HEK293 (cell line): ENCODE data around the gene CENPN.
A peak's percentile ranks its signal among the peaks of the same experiment; 100 is the strongest.

Source experiments
- CTCF ChIP-seq: fragments of 450-650 bp; formaldehyde crosslinking; IDR thresholded peaks from 2 replicates; pipeline ENCODE4 v1.5.1; 2016; ENCODE audit warnings: missing biosample characterization, missing genetic modification characterization
- GFI1B ChIP-seq: fragments of 450-650 bp; formaldehyde crosslinking; IDR thresholded peaks from 2 replicates; pipeline ENCODE4 v1.5.1; 2016; ENCODE audit warnings: missing biosample characterization, missing genetic modification characterization
- KLF10 ChIP-seq: fragments of 450-650 bp; IDR thresholded peaks from 2 replicates; pipeline ENCODE4 v1.5.1; 2018; ENCODE audit warnings: missing biosample characterization, mild to moderate bottlenecking, missing genetic modification characterization
- MEIS1 ChIP-seq: sonication (generic); formaldehyde crosslinking; IDR thresholded peaks from 2 replicates; pipeline ENCODE4 v1.8.1; 2022; ENCODE audit warnings: missing genetic modification reagents, mild to moderate bottlenecking, borderline replicate concordance
- PRDM2 ChIP-seq: fragments of 450-650 bp; formaldehyde crosslinking; IDR thresholded peaks from 2 replicates; pipeline ENCODE4 v1.5.1; 2016; ENCODE audit warnings: missing biosample characterization, missing genetic modification characterization, borderline replicate concordance
- PRDM6 ChIP-seq: fragments of 450-650 bp; formaldehyde crosslinking; IDR thresholded peaks from 2 replicates; pipeline ENCODE4 v1.5.1; 2017; ENCODE audit warnings: missing biosample characterization, missing genetic modification characterization
- SALL2 ChIP-seq: fragments of 450-650 bp; formaldehyde crosslinking; IDR thresholded peaks from 2 replicates; pipeline ENCODE4 v1.5.0; 2017; ENCODE audit warnings: missing biosample characterization, mild to moderate bottlenecking, missing genetic modification characterization, borderline replicate concordance
- SCRT2 ChIP-seq: fragments of 450-650 bp; formaldehyde crosslinking; IDR thresholded peaks from 2 replicates; pipeline ENCODE4 v1.5.1; 2016; ENCODE audit warnings: missing biosample characterization, missing genetic modification characterization
- SETDB1 ChIP-seq: IDR thresholded peaks from one replicate; pipeline ENCODE4 v1.6.1; 2017; ENCODE audit warnings: mild to moderate bottlenecking, low read length, moderate library complexity, mixed read lengths; ENCODE audit not compliant: insufficient read length
- SP3 ChIP-seq: fragments of 450-650 bp; formaldehyde crosslinking; IDR thresholded peaks from 2 replicates; pipeline ENCODE4 v1.5.1; 2016; ENCODE audit warnings: missing biosample characterization, missing genetic modification characterization
- YY2 ChIP-seq: fragments of 450-650 bp; formaldehyde crosslinking; IDR thresholded peaks from 2 replicates; pipeline ENCODE4 v1.5.1; 2016; ENCODE audit warnings: missing biosample characterization, missing genetic modification characterization
- ZNF138 ChIP-seq: fragments of 450-650 bp; formaldehyde crosslinking; IDR thresholded peaks from 2 replicates; pipeline ENCODE4 v1.5.1; 2016; ENCODE audit warnings: missing biosample characterization, missing genetic modification characterization, borderline replicate concordance
- ZNF211 ChIP-seq: fragments of 450-650 bp; formaldehyde crosslinking; IDR thresholded peaks from 2 replicates; pipeline ENCODE4 v1.5.1; 2016; ENCODE audit warnings: low read depth, missing biosample characterization, missing genetic modification characterization
- ZNF221 ChIP-seq: fragments of 450-650 bp; formaldehyde crosslinking; IDR thresholded peaks from 2 replicates; pipeline ENCODE4 v1.5.1; 2017; ENCODE audit warnings: missing biosample characterization, missing genetic modification characterization, borderline replicate concordance
- ZNF302 ChIP-seq: fragments of 450-650 bp; formaldehyde crosslinking; IDR thresholded peaks from 2 replicates; pipeline ENCODE4 v1.5.1; 2016; ENCODE audit warnings: missing biosample characterization, missing genetic modification characterization, low read depth
- ZNF416 ChIP-seq: fragments of 450-650 bp; formaldehyde crosslinking; IDR thresholded peaks from 2 replicates; pipeline ENCODE4 v1.5.1; 2016; ENCODE audit warnings: missing biosample characterization, missing genetic modification characterization
- ZNF449 ChIP-seq: fragments of 450-650 bp; formaldehyde crosslinking; IDR thresholded peaks from 2 replicates; pipeline ENCODE4 v1.5.1; 2017; ENCODE audit warnings: missing biosample characterization, mild to moderate bottlenecking, missing genetic modification characterization, moderate library complexity
- ZNF48 ChIP-seq: fragments of 450-650 bp; formaldehyde crosslinking; IDR thresholded peaks from 2 replicates; pipeline ENCODE4 v1.5.1; 2016; ENCODE audit warnings: missing biosample characterization, missing genetic modification characterization
- ZNF549 ChIP-seq: fragments of 450-650 bp; IDR thresholded peaks from 2 replicates; pipeline ENCODE4 v1.5.1; 2018; ENCODE audit warnings: missing biosample characterization, missing genetic modification characterization, mild to moderate bottlenecking, inconsistent platforms, moderate library complexity
- ZNF555 ChIP-seq: fragments of 450-650 bp; formaldehyde crosslinking; conservative IDR thresholded peaks from 2 replicates; pipeline ENCODE4 v1.5.1; 2017; ENCODE audit warnings: missing biosample characterization, mild to moderate bottlenecking, missing genetic modification characterization, inconsistent platforms
- ZNF561 ChIP-seq: fragments of 450-650 bp; IDR thresholded peaks from 2 replicates; pipeline ENCODE4 v1.5.1; 2018; ENCODE audit warnings: missing biosample characterization, missing genetic modification characterization, borderline replicate concordance
- ZNF629 ChIP-seq: fragments of 450-650 bp; formaldehyde crosslinking; IDR thresholded peaks from 2 replicates; pipeline ENCODE4 v1.5.1; 2017; ENCODE audit warnings: missing biosample characterization, missing genetic modification characterization
- ZNF664 ChIP-seq: fragments of 450-650 bp; formaldehyde crosslinking; IDR thresholded peaks from 2 replicates; pipeline ENCODE4 v1.5.1; 2016; ENCODE audit warnings: missing biosample characterization, missing genetic modification characterization
- ZNF677 ChIP-seq: fragments of 450-650 bp; IDR thresholded peaks from 2 replicates; pipeline ENCODE4 v1.5.0; 2018; ENCODE audit warnings: missing biosample characterization, mild to moderate bottlenecking, missing genetic modification characterization, moderate library complexity
- ZNF747 ChIP-seq: fragments of 450-650 bp; formaldehyde crosslinking; IDR thresholded peaks from 2 replicates; pipeline ENCODE4 v1.5.1; 2016; ENCODE audit warnings: missing biosample characterization, missing genetic modification characterization
- ZNF768 ChIP-seq: fragments of 450-650 bp; formaldehyde crosslinking; IDR thresholded peaks from 2 replicates; pipeline ENCODE4 v1.5.1; 2018; ENCODE audit warnings: missing biosample characterization, mild to moderate bottlenecking, missing genetic modification characterization
- ZNF792 ChIP-seq: fragments of 450-650 bp; formaldehyde crosslinking; IDR thresholded peaks from 2 replicates; pipeline ENCODE4 v1.5.1; 2016; ENCODE audit warnings: missing biosample characterization, missing genetic modification characterization
- ZSCAN18 ChIP-seq: fragments of 450-650 bp; formaldehyde crosslinking; IDR thresholded peaks from 2 replicates; pipeline ENCODE4 v1.5.1; 2016; ENCODE audit warnings: missing biosample characterization, missing genetic modification characterization

The CENPN gene

GRCh38 chr16:81076566-81077075 is 69.6 kb downstream of the CENPN start (continued):
- no peak for TF ChIP-seq YY2
- no peak for TF ChIP-seq MEIS1 (CRISPR knock-in tag)
- TF ChIP-seq ZNF48 (tag by site-specific recombination), result no peak
- no peak for TF ChIP-seq KLF10 (tag by site-specific recombination)
- TF ChIP-seq ZNF302, result no peak
- TF ChIP-seq ZNF449 (tag by site-specific recombination), result no peak
- no peak for TF ChIP-seq ZNF664 (tag by site-specific recombination)
- TF ChIP-seq ZNF768, result no peak
- TF ChIP-seq ZNF221 (tag by site-specific recombination), result no peak
- TF ChIP-seq ZNF549 (tag by site-specific recombination), result no peak
- TF ChIP-seq ZNF747 (tag by site-specific recombination), result no peak
- TF ChIP-seq ZNF561, result no peak
- no peak for TF ChIP-seq PRDM2 (tag by site-specific recombination)
- TF ChIP-seq SETDB1, result no peak
- TF ChIP-seq SP3 (tag by site-specific recombination), result peak; percentile 93
- TF ChIP-seq ZNF555, result no peak
- TF ChIP-seq ZSCAN18 (tag by site-specific recombination), result no peak
- no peak for TF ChIP-seq GFI1B (tag by site-specific recombination)
- TF ChIP-seq CTCF (tag by site-specific recombination), result no peak
- TF ChIP-seq PRDM6 (tag by site-specific recombination), result no peak
- no peak for TF ChIP-seq ZNF677 (tag by site-specific recombination)
- no peak for TF ChIP-seq SALL2 (tag by site-specific recombination)
- TF ChIP-seq ZNF792 (tag by site-specific recombination), result no peak
- TF ChIP-seq ZNF629 (tag by site-specific recombination), result no peak
- no peak for TF ChIP-seq ZNF138 (tag by site-specific recombination)
- no peak for TF ChIP-seq ZNF416 (tag by site-specific recombination)
- TF ChIP-seq SCRT2 (tag by site-specific recombination), result no peak
- no peak for TF ChIP-seq ZNF211
